ENCODE results near the gene PPRC1.

PPRC1 gene

DNA sequence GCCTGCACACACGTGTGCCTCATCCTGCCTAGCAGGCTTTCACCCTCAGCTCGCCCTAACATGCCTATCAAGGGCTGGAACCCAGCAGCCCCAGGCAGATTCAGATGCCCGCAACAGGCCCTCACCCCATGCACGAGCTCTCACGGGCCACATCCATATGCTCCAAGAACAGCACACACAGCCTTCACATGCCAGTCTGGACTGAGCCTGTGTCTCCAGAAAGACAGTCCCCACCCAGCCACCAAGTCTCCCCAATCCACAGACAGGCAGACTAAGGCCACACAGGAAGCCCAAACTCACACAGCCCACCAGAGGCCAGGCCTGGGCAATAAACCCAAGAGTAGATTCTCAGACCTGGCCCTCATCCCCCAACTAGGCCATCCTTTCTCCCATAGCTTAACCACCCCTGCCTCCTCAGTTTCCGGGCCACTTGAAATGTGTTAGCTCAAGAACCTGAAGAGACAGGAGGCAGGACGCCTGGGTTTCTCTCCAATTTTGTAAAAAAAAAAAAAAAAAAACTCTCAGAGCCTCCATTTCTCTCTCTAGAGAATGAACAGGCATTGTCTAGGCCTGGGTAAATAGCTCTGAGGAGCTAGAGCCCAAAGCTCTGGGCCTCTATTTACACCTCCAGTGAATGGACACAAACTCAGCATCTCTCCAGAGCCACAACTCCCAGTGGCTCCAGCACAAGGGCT is 19.4 kb upstream of the PPRC1 start:
- H3K4me1 Mint-ChIP-seq = peaks cover 55% of the 10 kb centered on the region
- H3K9me3 Mint-ChIP-seq = no peaks in the 10 kb centered on the region
- H3K27me3 Mint-ChIP-seq = no peaks in the 10 kb centered on the region
- no peak for ATAC-seq
- peak overlapping the region; percentile 85 for H3K4me3 Mint-ChIP-seq
- DNase-seq = no peak
- H3K27ac Mint-ChIP-seq = peak overlapping the region; percentile 85
- peaks cover 26% of the 10 kb centered on the region for H3K36me3 Mint-ChIP-seq (ENCODE audit: low read depth)

- Mint-ChIP-seq H3K9me3 (no peaks in the 10 kb centered on the region), H3K4me1 (peaks cover 63% of the 10 kb centered on the region), H3K36me3 (ENCODE audit: low read depth) (peaks cover 21% of the 10 kb centered on the region), H3K27me3 (no peaks in the 10 kb centered on the region), H3K27ac (peak overlapping the region; percentile 95), H3K4me3 (peak overlapping the region; percentile 85)
- ATAC-seq (no peak), DNase-seq (no peak)
Measured at GRCh38 chr10:102113956-102114857, 18.6 kb upstream of the PPRC1 start.

- DNase-seq (peak; percentile 91), ATAC-seq (peak; percentile 61)
- peaks cover 13% of the 10 kb centered on the region for H3K36me3 Mint-ChIP-seq (ENCODE audit: low read depth)
- peak overlapping the region; percentile 85 for H3K4me3 Mint-ChIP-seq
- H3K4me1 Mint-ChIP-seq = peaks cover 66% of the 10 kb centered on the region
- peak overlapping the region; percentile 95 for H3K27ac Mint-ChIP-seq
- H3K9me3 Mint-ChIP-seq = no peaks in the 10 kb centered on the region
- no peaks in the 10 kb centered on the region for H3K27me3 Mint-ChIP-seq
Measured at GRCh38 chr10:102114861-102115618, 17.8 kb upstream of the PPRC1 start.

DNA sequence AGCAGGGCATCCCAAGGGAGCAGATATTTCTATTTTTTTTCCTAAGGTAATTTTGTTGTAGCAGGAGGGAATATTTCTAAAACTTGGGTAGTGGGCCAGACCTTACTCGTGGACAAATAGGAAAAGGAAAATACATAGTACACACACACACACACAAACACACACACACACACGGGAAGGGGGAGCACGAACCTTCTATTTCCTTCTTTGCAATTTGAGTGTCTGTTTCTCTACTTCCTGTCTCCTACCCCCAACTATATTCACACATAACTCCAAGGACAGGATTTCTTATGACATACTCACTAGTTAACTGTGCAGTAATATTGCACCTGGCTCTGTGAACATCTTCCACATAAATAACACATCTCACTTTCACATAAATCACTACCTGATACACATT is 17.1 kb upstream of the PPRC1 start:
- H3K9me3 Mint-ChIP-seq = no peaks in the 10 kb centered on the region
- no peaks in the 10 kb centered on the region for H3K27me3 Mint-ChIP-seq
- peaks cover 6% of the 10 kb centered on the region for H3K36me3 Mint-ChIP-seq (ENCODE audit: low read depth)
- H3K27ac Mint-ChIP-seq = peak overlapping the region; percentile 95
- ATAC-seq = no peak
- peak overlapping the region; percentile 85 for H3K4me3 Mint-ChIP-seq
- peaks cover 66% of the 10 kb centered on the region for H3K4me1 Mint-ChIP-seq
- no peak for DNase-seq

DNA sequence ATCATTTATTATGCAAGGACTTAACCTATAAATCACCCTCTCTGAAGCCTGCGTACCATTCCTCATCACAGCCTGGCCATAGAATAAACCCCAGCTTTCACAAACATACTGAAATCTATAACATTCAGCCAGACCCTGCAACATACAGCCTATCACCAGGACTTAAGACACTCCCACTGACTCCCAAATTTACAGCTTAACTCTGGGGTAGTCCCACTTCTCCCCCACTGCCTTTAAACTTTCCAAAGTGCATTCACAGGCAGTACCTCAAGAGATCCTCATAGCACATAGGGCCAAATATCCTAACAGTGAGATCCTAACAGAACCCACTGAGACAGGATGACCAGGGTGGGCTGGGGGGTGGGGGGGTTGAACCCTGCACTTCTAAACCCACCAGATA is 16.2 kb upstream of the PPRC1 start:
- Mint-ChIP-seq H3K27me3 (no peaks in the 10 kb centered on the region), H3K4me3 (peak overlapping the region; percentile 92), H3K9me3 (no peaks in the 10 kb centered on the region), H3K27ac (peak overlapping the region; percentile 95), H3K36me3 (ENCODE audit: low read depth) (peaks cover 3% of the 10 kb centered on the region), H3K4me1 (peaks cover 75% of the 10 kb centered on the region)
- DNase-seq = no peak
- no peak for ATAC-seq

DNA sequence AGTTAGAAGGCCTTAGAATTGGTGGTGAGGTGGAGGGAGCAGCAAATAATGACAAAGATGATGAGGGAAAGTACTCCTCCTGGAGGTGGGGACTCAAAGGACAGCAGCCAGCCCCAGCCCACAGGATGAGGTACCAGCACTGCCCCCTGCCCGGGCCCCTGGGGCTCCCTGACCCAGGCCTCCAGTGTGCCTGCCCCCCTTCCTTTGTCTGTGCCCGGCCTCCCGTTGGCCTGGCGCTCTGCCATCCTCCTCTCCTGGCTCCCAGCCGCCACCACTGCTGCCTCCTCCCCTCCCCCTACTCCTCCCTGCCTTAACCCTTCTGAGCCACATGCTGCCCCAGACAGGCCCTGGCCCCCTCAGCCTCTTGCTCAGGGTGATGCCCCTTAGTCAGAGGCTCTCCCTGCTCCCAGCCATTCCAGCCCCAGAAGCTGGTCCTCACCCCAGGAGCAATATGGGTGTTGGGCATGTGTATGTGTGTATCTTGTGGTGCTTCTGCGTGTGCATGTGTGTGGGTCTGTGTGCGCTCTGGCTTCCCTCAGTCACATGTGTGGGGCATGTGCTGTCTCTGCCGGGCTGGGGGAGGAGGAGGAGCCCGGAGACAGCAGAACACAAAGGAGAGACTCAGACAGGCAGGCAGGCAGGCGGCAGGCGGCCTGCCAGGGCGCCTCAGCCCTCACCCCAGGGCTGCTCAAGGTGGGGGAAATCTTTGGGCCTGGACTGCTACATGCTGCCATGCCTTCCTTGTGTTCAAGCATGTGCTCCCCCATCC is 15.3 kb upstream of the PPRC1 start:
- peak; percentile 30 for ATAC-seq
- peak; percentile 76 for DNase-seq
- Mint-ChIP-seq H3K36me3 (ENCODE audit: low read depth) (peaks cover 3% of the 10 kb centered on the region), H3K27me3 (no peaks in the 10 kb centered on the region), H3K9me3 (no peaks in the 10 kb centered on the region), H3K4me1 (peaks cover 71% of the 10 kb centered on the region), H3K4me3 (peak overlapping the region; percentile 92), H3K27ac (peak overlapping the region; percentile 95)

GRCh38 chr10:102118867-102119266 is 14.0 kb upstream of the PPRC1 start:
- Mint-ChIP-seq H3K4me3 (peak overlapping the region; percentile 92), H3K27me3 (no peaks in the 10 kb centered on the region), H3K4me1 (peaks cover 59% of the 10 kb centered on the region), H3K27ac (peak overlapping the region; percentile 95), H3K36me3 (ENCODE audit: low read depth) (no peaks in the 10 kb centered on the region), H3K9me3 (no peaks in the 10 kb centered on the region)
- ATAC-seq = no peak
- DNase-seq = peak; percentile 39

DNA sequence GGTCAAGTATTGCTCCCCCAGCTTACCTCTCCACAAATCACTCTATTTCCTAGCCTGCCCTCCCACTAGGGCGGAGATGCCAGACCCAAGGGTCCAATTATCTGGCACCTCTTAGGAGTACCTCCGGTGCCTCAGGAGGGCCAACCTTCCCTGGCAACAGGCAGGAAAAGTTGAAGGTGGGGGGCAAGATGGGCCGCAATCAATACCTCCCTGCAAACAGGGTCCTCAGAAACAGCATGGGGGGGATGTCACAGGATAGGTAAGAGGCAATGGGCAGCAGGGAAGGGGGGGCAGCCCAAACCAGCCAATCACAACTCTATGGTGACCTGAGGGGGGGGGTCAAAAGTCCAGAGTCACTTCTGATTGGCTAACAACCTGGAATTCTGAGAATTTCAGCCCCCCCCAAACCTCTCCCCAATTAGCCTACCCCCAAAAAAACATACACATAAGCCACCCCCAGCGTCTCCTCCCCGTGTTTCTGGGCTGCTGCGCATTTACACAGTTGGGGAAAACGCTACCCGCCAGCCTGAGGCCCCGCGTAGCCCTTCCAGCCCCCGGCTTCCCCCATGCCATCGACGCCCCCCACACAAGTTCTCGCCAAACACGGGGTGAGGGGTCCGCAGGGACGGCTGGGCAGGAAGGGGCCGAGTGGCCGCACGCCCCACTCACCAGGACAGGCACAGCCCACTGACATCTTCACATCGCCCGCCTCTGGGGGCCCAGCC is 13.3 kb upstream of the PPRC1 start:
- peak; percentile 17 for ATAC-seq
- Mint-ChIP-seq H3K9me3 (no peaks in the 10 kb centered on the region), H3K36me3 (ENCODE audit: low read depth) (no peaks in the 10 kb centered on the region), H3K4me3 (peak overlapping the region; percentile 92), H3K27me3 (no peaks in the 10 kb centered on the region), H3K27ac (peak overlapping the region; percentile 95), H3K4me1 (peaks cover 58% of the 10 kb centered on the region)
- peak; percentile 65 for DNase-seq

- Mint-ChIP-seq H3K27me3 (no peaks in the 10 kb centered on the region), H3K36me3 (ENCODE audit: low read depth) (no peaks in the 10 kb centered on the region), H3K4me1 (peaks cover 52% of the 10 kb centered on the region), H3K27ac (peak within 1 kb of the TSS; percentile 95), H3K4me3 (peak within 1 kb of the TSS; percentile 92), H3K9me3 (no peaks in the 10 kb centered on the region)
- ATAC-seq = peak; percentile 44
- peak; percentile 73 for DNase-seq
Measured at GRCh38 chr10:102120142-102120990, 12.5 kb upstream of the PPRC1 start, which contains the start of gene LDB1. TSS of gene LDB1 (minus strand) at chr10:102120368. CDS start at chr10:102120110, 258 bp downstream.

- Mint-ChIP-seq H3K4me1 (peaks cover 44% of the 10 kb centered on the region), H3K4me3 (peak overlapping the region; percentile 92), H3K27me3 (no peaks in the 10 kb centered on the region), H3K36me3 (ENCODE audit: low read depth) (no peaks in the 10 kb centered on the region), H3K9me3 (no peaks in the 10 kb centered on the region), H3K27ac (peak overlapping the region; percentile 81)
- peak; percentile 26 for DNase-seq
- no peak for ATAC-seq
Measured at GRCh38 chr10:102120991-102121738, 11.7 kb upstream of the PPRC1 start.

DNA sequence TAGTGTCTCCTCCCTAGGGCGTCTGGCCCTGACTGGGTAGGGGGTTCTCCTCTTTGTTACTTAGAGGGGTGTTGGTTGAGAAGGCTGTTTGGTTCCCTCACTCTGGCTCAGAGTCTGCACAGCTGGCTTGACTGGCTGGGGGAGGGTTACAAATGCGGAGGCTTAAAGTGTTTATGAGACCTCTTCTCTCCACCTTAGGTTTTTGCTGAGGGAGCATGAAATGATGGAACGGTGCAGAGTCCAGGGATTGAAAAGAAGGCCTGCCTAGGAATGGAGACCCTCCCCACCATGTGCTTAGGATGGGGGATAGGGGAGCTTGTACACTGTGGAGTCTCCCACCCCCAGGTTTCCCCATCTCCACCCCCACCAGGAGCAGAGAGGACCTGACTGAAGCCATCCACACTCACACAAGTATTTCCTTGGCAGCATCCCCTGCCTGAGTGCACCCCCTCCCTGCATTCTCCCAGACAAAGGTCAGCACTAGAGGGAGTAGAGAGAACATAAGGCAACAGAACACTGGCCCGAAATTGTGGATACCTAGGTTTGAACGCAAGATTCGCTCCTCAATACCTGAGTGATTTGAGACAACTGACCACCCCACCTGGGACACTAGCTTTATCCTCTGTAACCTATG is 11.0 kb upstream of the PPRC1 start:
- no peak overlapping the region for H3K27ac Mint-ChIP-seq
- H3K27me3 Mint-ChIP-seq = no peaks in the 10 kb centered on the region
- DNase-seq = no peak
- H3K9me3 Mint-ChIP-seq = no peaks in the 10 kb centered on the region
- ATAC-seq = no peak
- peaks cover 37% of the 10 kb centered on the region for H3K4me1 Mint-ChIP-seq
- H3K4me3 Mint-ChIP-seq = peak overlapping the region; percentile 92
- H3K36me3 Mint-ChIP-seq (ENCODE audit: low read depth) = peaks cover 2% of the 10 kb centered on the region

GRCh38 chr10:102122450-102122849 is 10.4 kb upstream of the PPRC1 start:
- Mint-ChIP-seq H3K4me3 (no peak overlapping the region), H3K27me3 (no peaks in the 10 kb centered on the region), H3K27ac (no peak overlapping the region), H3K36me3 (ENCODE audit: low read depth) (peaks cover 2% of the 10 kb centered on the region), H3K9me3 (no peaks in the 10 kb centered on the region), H3K4me1 (peaks cover 31% of the 10 kb centered on the region)
- DNase-seq (no peak), ATAC-seq (no peak)

Data from activated naive CD8-positive, alpha-beta T cell treated with anti-CD3 and anti-CD28 coated beads, Interleukin-2, amount 50 U/mL, for 24 hours (primary cell).